Liver (tissue), 5 donors: Measurements from ENCODE around the gene CBY3. TPM values are rescaled to one million over a fixed set of nuclear protein-coding genes. Genes with fewer than 3 reads are reported as not detected.

ENCODE experiments used
- polyA plus RNA-seq, 2 donors: library from polyadenylated mRNA; stranded (reverse) in 1 of 2; unstranded in 1 of 2; fragments of 200-250 nt in 1 of 2; fragments of >200 nt in 1 of 2; fragmentation: Nextera tagmentation in 1 of 2; extraction: Ambion mirVana in 1 of 2; gene quantifications; one replicate each; pipeline versions ENCODE4 v1.2.1 to v1.2.3, GENCODE V29; 2013 to 2015
- small RNA-seq: library from RNA; depleted of rRNA; stranded (forward); fragments of <200 nt; gene quantifications from one replicate; pipeline ENCODE3, GENCODE V24; 2014
- total RNA-seq, 2 donors: library from RNA; depleted of rRNA; stranded (reverse); fragments of >200 nt; gene quantifications; one replicate each; pipeline ENCODE4 v1.2.3, GENCODE V29; 2014
- donor health status: healthy.
- donor health status: healthy.
- donor health status: healthy.

The CBY3 gene
- total and polyA plus RNA-seq, 4 donors, result not detected

Small RNA genes lying within 50 kb of the gene (small RNA-seq; reads per million reads assigned to genes)
- not detected for gene RF00017

Other genes starting within 250 kb of the CBY3 start
- 10 to 100 TPM; 21.6 to 25.2 TPM for gene RUFY1, start 130.5 kb downstream of the CBY3 start, total RNA-seq
- 10 to 100 TPM; 11.6 to 14.9 TPM for gene RUFY1, start 130.5 kb downstream of the CBY3 start, polyA plus RNA-seq
- gene HNRNPH1, start 57.4 kb downstream of the CBY3 start, total RNA-seq, result 100 to 1,000 TPM; 505 to 583 TPM
- 100 to 1,000 TPM; 102 to 191 TPM for gene HNRNPH1, start 57.4 kb downstream of the CBY3 start, polyA plus RNA-seq
- 100 to 1,000 TPM; 362 to 628 TPM for gene CANX, start 17.9 kb upstream of the CBY3 start, total RNA-seq
- gene CANX, start 17.9 kb upstream of the CBY3 start, polyA plus RNA-seq, result 100 to 1,000 TPM; 129 to 266 TPM
- 1 to 10 TPM; 7.6 TPM for gene MAML1, start 51.8 kb upstream of the CBY3 start, total RNA-seq
- 1 to 10 TPM; 2.2 to 5.0 TPM for gene MAML1, start 51.8 kb upstream of the CBY3 start, polyA plus RNA-seq
- gene LTC4S, start 113.0 kb upstream of the CBY3 start, total RNA-seq, result 1 to 10 TPM; 1.3 to 1.8 TPM
- gene LTC4S, start 113.0 kb upstream of the CBY3 start, polyA plus RNA-seq, result 1 to 10 TPM; 2.4 to 3.3 TPM
- gene MGAT4B, start 125.8 kb upstream of the CBY3 start, total RNA-seq, result 100 to 1,000 TPM in 1 of 2 donors, 10 to 100 TPM in 1; 42.0 to 120 TPM
- 100 to 1,000 TPM in 1 of 2 donors, 10 to 100 TPM in 1; 47.8 to 156 TPM for gene MGAT4B, start 125.8 kb upstream of the CBY3 start, polyA plus RNA-seq
- 100 to 1,000 TPM; 127 to 208 TPM for gene SQSTM1, start 139.9 kb upstream of the CBY3 start, total RNA-seq
- 100 to 1,000 TPM; 303 to 330 TPM for gene SQSTM1, start 139.9 kb upstream of the CBY3 start, polyA plus RNA-seq
- gene MRNIP, start 177.8 kb upstream of the CBY3 start, total RNA-seq, result 10 to 100 TPM in 1 of 2 donors, 1 to 10 TPM in 1; 5.4 to 12.0 TPM
- gene MRNIP, start 177.8 kb upstream of the CBY3 start, polyA plus RNA-seq, result 1 to 10 TPM; 7.1 to 7.6 TPM
- gene TBC1D9B, start 226.9 kb upstream of the CBY3 start, total RNA-seq, result 10 to 100 TPM; 23.1 to 55.4 TPM
- gene TBC1D9B, start 226.9 kb upstream of the CBY3 start, polyA plus RNA-seq, result 10 to 100 TPM; 32.3 to 45.1 TPM